ENCODE results near the gene OR6Y1. TPM values are rescaled to one million over a fixed set of nuclear protein-coding genes. Genes with fewer than 3 reads are reported as not detected.
A peak's percentile ranks its signal among the peaks of the same experiment; 100 is the strongest.

The OR6Y1 gene
- total RNA-seq, 2 donors from 2014 or later: not detected

GRCh38 chr1:158507511-158507910 lies 46.7 kb downstream of the OR6Y1 start:
- Mint-ChIP-seq H3K4me1 (peaks cover 9% of the 10 kb centered on the region), H3K9me3 (peaks cover 3% of the 10 kb centered on the region), H3K27me3 (ENCODE audit: insufficient read depth) (peaks cover 16% of the 10 kb centered on the region), H3K4me3 (no peak overlapping the region), H3K27ac (no peak overlapping the region), H3K36me3 (ENCODE audit: low read depth) (no peaks in the 10 kb centered on the region)
- 94% methylated on average over 2 of the region's 2 CpGs; no CpG with 5 or more reads in 1 of the 2 experiments for WGBS, 2 experiments (ENCODE audit: insufficient coverage in 1 of 2, insufficient read length in 1 of 2)
- H3K4me1 ChIP-seq (ENCODE audit: control insufficient read depth, insufficient read depth, low read length): no peaks in the 10 kb centered on the region
- DNase-seq: no peak
- no peaks in the 10 kb centered on the region for H3K36me3 ChIP-seq (ENCODE audit: control insufficient read depth, insufficient read depth, low read length)
- H3K9me3 ChIP-seq (ENCODE audit: control insufficient read depth, low read length): no peaks in the 10 kb centered on the region
- no peak overlapping the region for H3K9ac ChIP-seq (ENCODE audit: extremely low read depth, low read length, poor library complexity, severe bottlenecking)
- no peak for TF ChIP-seq CTCF (conservative IDR thresholded peaks at IDR 0.05)
- no peak overlapping the region for H3K27ac ChIP-seq (ENCODE audit: low read depth, low read length)
- peaks cover 6% of the 10 kb centered on the region for H3K27me3 ChIP-seq (ENCODE audit: control insufficient read depth, insufficient read depth, low read length, poor library complexity, severe bottlenecking)
- H3K4me3 ChIP-seq (ENCODE audit: low read length): no peak overlapping the region

GRCh38 chr1:158506369-158506987 lies 47.7 kb downstream of the OR6Y1 start:
- no peaks in the 10 kb centered on the region for H3K36me3 ChIP-seq (ENCODE audit: control insufficient read depth, insufficient read depth, low read length)
- Mint-ChIP-seq H3K4me1 (peaks cover 9% of the 10 kb centered on the region), H3K27me3 (ENCODE audit: insufficient read depth) (peaks cover 16% of the 10 kb centered on the region), H3K27ac (no peak overlapping the region), H3K4me3 (no peak overlapping the region), H3K9me3 (peaks cover 10% of the 10 kb centered on the region), H3K36me3 (ENCODE audit: low read depth) (no peaks in the 10 kb centered on the region)
- H3K27me3 ChIP-seq (ENCODE audit: control insufficient read depth, insufficient read depth, low read length, poor library complexity, severe bottlenecking): peaks cover 6% of the 10 kb centered on the region
- no peaks in the 10 kb centered on the region for H3K9me3 ChIP-seq (ENCODE audit: control insufficient read depth, low read length)
- H3K27ac ChIP-seq (ENCODE audit: low read depth, low read length): no peak overlapping the region
- H3K4me1 ChIP-seq (ENCODE audit: control insufficient read depth, insufficient read depth, low read length): no peaks in the 10 kb centered on the region
- H3K4me3 ChIP-seq (ENCODE audit: low read length): no peak overlapping the region
- TF ChIP-seq CTCF (conservative IDR thresholded peaks at IDR 0.05): peak; percentile 93
- 38% methylated on average over 1 of the region's 1 CpG; no CpG with 5 or more reads in 1 of the 2 experiments for WGBS, 2 experiments (ENCODE audit: insufficient coverage in 1 of 2, insufficient read length in 1 of 2)
- H3K9ac ChIP-seq (ENCODE audit: extremely low read depth, low read length, poor library complexity, severe bottlenecking): no peak overlapping the region
- DNase-seq: peak; percentile 93

- H3K9ac ChIP-seq (ENCODE audit: extremely low read depth, low read length, poor library complexity, severe bottlenecking): no peak overlapping the region
- no peak overlapping the region for H3K27ac ChIP-seq (ENCODE audit: low read depth, low read length)
- Mint-ChIP-seq H3K4me1 (no peaks in the 10 kb centered on the region), H3K4me3 (no peak overlapping the region), H3K9me3 (peaks cover under 1% of the 10 kb centered on the region), H3K27ac (no peak overlapping the region), H3K36me3 (ENCODE audit: low read depth) (no peaks in the 10 kb centered on the region), H3K27me3 (ENCODE audit: insufficient read depth) (no peaks in the 10 kb centered on the region)
- TF ChIP-seq CTCF (conservative IDR thresholded peaks at IDR 0.05): peak; percentile 78
- H3K27me3 ChIP-seq (ENCODE audit: control insufficient read depth, insufficient read depth, low read length, poor library complexity, severe bottlenecking): no peaks in the 10 kb centered on the region
- no peaks in the 10 kb centered on the region for H3K9me3 ChIP-seq (ENCODE audit: control insufficient read depth, low read length)
- DNase-seq: no peak
- H3K4me1 ChIP-seq (ENCODE audit: control insufficient read depth, insufficient read depth, low read length): no peaks in the 10 kb centered on the region
- no peak overlapping the region for H3K4me3 ChIP-seq (ENCODE audit: low read length)
- WGBS, 2 experiments (ENCODE audit: insufficient coverage in 1 of 2, insufficient read length in 1 of 2): no CpG with 5 or more reads among the region's 2 CpGs
- no peaks in the 10 kb centered on the region for H3K36me3 ChIP-seq (ENCODE audit: control insufficient read depth, insufficient read depth, low read length)
These were observed 57.8 kb downstream of the OR6Y1 start for GRCh38 chr1:158496374-158496773.

Data from endodermal cell (in vitro differentiated cells).